Hindlimb muscle (tissue), 1 donor: Measurements from ENCODE around the gene HNMT. TPM values are rescaled to one million over a fixed set of nuclear protein-coding genes. Genes with fewer than 3 reads are reported as not detected.

Source experiments
- DNase-seq: peaks from one replicate; pipeline ENCODE4 v3.0.0-alpha.2; 2013
- polyA plus RNA-seq: library from polyadenylated mRNA; unstranded; fragments of 120-200 nt; gene quantifications from one replicate; pipeline ENCODE4 v1.2.1, GENCODE V29; 2013; ENCODE audit not compliant: insufficient read length

HNMT gene
- polyA plus RNA-seq, 1 donor, result 26.9 TPM

DNA sequence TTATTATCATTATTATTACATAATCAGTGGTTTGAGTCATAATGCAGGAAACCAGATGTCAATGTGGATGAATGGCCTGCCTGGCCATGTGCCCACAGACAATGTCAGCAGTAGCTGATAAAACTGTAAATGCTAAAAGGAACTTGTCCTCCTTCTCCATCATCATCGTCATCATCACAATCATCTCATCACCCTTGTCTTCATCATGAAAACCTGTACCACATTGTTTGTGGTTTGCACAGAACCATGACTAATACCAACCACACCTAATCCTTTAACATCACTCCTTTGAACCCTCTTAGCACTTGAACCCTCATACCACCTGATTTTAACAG lies 96.0 kb downstream of the HNMT start:
- peak; percentile 20 for DNase-seq

DNA sequence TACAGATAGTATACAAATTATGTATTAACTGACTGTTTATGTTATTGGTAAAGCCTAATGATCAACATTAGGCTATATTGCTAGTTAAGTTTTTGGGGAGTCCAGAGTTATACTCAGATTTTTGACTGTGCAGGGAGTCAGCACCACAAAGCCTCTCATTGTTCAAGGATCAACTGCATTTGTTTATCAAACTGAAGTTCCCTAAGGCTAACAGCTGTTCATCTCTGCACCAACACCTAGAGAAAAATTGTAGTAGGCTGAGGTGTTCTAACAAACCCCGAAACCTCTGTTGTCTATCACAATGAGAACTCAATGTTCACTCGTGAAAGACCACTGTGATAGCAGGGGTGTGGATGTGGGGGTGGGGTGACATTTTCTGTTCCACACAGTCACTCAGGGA lies 97.7 kb downstream of the HNMT start:
- DNase-seq, result no peak

DNA sequence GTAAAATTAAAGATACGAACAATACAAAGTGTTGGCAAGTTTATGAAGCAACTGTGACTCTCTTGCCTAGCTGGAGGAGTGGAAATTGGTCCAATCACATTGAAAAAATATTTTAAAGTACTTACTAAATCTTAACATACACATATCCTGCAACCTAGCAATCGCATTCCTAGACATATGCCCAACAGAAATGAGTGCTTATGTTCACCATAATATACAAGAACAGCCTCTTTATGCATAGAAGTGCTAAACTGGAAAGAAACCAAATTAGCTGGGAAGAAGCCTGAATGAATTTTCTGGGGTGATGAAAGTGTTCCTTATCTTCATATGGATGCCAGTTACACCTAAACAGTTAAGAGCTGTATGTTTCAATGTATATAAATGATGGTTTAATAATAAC lies 98.9 kb downstream of the HNMT start:
- DNase-seq, result no peak
